ENCODE results near the gene RBMS1. TPM values are rescaled to one million over a fixed set of nuclear protein-coding genes. Genes with fewer than 3 reads are reported as not detected.

Gene RBMS1
- total RNA-seq, 1 donor from 2014 or later: 9.3 TPM

GRCh38 chr2:160417745-160418397, 75.7 kb downstream of the RBMS1 start:
- DNase-seq (ENCODE audit: low spot score): no peak
- no peak for ATAC-seq

DNA sequence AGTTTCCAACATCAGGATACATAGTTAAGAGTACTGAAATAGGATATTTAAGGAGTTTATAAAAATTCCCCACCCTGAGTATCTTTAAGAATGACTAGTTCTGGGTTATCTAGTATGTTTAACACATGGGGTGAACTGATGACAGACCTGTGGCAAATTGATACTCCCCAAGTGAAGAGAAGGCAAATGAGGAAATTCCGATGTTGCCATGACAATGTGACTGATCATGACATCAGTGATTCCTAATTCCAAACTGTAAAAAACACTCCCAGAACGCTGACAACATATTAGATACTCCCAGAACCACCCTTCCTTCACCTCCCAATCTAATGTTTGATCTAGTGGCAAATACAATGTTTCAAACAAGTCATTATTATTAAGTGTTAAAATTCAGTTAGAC, 77.6 kb downstream of the RBMS1 start:
- DNase-seq (ENCODE audit: low spot score) (no peak), ATAC-seq (no peak)

DNA sequence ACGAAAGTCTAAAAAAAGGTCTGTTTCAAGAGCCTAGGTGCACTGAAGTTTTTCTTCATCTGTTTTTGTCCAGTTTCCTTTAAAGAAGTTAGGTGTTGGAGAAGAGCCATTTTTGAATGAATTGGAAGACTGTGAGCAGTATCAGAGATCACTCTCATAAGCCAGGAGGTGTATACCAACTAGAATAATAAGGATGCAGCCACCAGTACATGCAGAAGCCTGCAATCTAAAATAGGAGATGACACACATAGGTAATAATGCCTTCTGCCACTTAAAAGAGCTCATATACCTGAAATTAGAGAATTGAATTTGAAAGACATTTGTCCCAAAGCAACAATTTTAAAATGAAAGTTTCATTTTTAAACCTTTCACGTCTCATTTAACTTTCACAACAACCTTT, 81.7 kb downstream of the RBMS1 start:
- DNase-seq (ENCODE audit: low spot score) (no peak), ATAC-seq (no peak)

- DNase-seq (ENCODE audit: low spot score): no peak
- peak; percentile 23 for ATAC-seq
These were observed 82.4 kb downstream of the RBMS1 start for GRCh38 chr2:160411167-160411566.

- ATAC-seq (no peak), DNase-seq (ENCODE audit: low spot score) (no peak)
These were observed 84.1 kb downstream of the RBMS1 start for GRCh38 chr2:160409480-160409879.

DNA sequence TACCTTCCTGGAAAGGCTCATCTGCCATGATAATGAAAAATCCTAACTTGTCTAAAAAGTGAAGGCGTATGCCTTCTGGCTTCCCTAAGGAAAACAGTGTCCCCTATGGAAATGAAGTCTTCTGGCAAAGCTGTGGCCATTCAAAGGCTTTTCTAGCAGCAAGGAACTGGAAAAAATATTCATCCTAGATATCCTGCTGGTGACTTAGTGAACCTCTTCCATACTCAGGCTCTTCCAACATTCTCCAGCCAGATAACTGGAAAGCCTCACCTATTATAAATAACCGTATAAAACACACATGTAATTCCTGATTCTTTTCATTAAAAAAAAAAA, 84.7 kb downstream of the RBMS1 start:
- no peak for DNase-seq (ENCODE audit: low spot score)
- no peak for ATAC-seq

- DNase-seq (ENCODE audit: low spot score) (no peak), ATAC-seq (no peak)
These were observed 85.2 kb downstream of the RBMS1 start for GRCh38 chr2:160408173-160408958.

GRCh38 chr2:160407393-160408172, 86.0 kb downstream of the RBMS1 start:
- ATAC-seq: peak; percentile 84
- peak; percentile 65 for DNase-seq (ENCODE audit: low spot score)

GRCh38 chr2:160406591-160407392, 86.8 kb downstream of the RBMS1 start:
- DNase-seq (ENCODE audit: low spot score) (no peak), ATAC-seq (peak; percentile 65)

DNA sequence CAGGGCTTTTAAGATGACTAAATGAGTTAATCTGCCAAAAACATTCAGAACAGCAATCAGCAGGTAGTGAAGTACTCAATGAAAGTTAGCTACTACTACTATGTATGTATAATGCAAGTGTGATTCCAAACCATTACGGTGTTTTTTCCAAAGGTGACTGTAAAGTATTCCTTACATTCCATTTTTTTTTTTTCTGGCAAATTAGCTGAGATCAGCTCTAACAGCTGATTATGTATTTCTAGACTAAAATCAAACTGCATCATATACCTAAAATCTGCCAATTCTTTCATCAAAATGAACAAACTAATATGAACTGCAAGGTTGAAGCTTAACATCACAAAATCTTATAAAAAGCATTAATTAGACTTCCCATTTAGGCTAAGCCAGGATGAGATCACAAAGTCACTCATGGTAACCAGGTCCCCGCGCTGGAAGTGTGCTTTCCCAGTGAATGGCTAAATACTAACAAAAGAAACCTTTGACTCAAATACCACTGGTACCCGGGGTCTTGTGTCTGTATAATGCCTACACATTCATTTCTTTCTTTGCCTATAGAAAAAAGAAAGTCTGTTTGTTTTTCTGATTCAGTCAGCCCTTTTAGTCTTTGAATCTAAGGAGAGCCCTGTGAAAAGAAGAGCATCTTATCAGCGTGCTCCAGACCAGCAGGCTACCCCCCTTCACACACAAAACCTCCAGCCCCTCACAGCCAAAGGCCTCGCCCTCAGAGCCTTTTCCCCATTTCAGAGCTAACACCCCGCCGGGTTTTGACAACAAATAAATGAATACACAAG, 88.3 kb downstream of the RBMS1 start:
- no peak for DNase-seq (ENCODE audit: low spot score)
- ATAC-seq: no peak

DNA sequence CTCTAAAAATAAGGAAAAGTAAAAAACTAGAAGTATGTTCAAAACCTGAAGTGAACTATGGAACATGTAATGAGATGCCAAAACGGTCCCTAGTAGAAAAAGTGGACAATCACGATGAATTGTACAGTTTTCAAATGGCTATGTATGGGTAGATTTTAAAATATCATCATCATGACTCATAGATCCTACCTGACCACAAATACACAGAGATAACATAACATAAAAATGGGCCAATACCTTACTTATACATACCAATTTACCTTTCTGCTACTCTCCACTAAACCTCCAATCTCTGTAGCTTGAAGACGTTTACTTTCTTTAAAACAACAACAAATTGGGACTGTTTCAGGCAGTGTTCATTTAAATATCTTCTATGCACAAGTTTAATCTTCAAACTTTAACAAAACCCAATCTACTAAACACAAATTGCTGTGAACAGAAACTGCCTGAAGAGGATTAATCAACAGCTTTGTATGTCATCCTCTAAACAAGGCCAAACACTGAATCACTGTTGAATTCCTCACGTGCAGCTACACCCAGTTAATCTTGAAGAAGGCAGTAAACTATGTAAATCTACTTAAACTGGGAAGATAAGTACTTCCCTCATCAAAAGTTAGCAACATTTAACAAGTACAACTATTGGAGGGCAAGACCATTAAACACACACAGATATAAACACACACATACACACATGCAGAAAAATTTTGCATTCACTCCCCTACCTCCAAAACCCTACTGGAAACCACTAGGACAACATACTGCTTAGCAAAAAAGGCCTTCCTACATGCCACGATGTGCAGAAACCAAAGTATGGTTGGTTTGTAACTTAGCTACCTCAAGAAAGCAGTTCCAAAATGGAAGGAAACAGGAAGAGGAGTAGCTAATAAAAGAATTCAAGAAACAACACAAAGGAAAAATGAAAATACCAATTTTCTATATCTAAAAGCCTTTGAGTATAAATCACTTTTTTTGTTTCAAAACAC, 90.3 kb downstream of the RBMS1 start:
- no peak for DNase-seq (ENCODE audit: low spot score)
- ATAC-seq: no peak

DNA sequence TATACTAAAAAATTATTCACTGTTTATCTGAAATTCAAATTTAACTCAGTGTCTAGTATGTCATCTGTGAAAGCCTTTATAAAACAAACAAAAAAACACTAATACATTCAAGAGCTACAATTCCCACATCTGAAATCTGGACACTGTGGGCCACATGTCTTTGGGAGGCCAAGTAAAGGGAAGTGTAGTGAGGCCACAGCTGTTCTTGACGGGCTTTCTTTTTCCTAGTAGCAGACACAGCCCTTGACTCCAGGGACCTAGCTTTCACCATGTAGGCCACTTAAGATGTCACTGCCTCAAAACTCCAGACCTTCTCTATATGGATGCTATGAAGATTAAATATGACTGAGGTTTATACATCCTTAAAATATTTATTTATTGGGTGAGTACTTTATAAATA, 91.1 kb downstream of the RBMS1 start:
- ATAC-seq (no peak), DNase-seq (ENCODE audit: low spot score) (no peak)

- ATAC-seq (no peak), DNase-seq (ENCODE audit: low spot score) (no peak)
These were observed 91.7 kb downstream of the RBMS1 start for GRCh38 chr2:160401895-160402294.

DNA sequence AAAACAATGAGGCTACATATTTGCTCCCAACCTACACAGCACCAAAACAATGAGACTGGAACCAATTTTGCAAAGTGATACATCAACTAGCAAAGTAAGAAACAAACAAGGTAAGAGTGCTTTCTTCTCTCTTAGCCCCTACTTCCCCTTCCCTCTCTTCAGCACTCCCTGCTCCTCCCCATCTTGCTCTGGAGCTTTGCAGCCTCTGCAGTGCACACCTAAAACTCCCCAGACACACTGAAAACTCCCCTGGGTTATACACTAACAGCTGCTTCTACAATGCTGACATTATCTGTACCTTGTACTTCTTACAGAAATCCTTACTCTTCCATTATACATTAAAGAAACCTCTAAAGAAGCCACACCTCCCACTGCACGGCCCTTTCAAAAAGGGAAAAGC, 93.7 kb downstream of the RBMS1 start:
- ATAC-seq: no peak
- DNase-seq (ENCODE audit: low spot score): no peak

GRCh38 chr2:160397530-160397865, 96.1 kb downstream of the RBMS1 start:
- ATAC-seq (no peak), DNase-seq (ENCODE audit: low spot score) (no peak)

GRCh38 chr2:160394153-160394552, 99.5 kb downstream of the RBMS1 start:
- no peak for ATAC-seq

GRCh38 chr2:160392201-160392600, 101.4 kb downstream of the RBMS1 start:
- DNase-seq (ENCODE audit: low spot score) (no peak), ATAC-seq (no peak)

More at GRCh38 chr2:160394153-160394552, 99.5 kb downstream of the RBMS1 start:
- DNase-seq (ENCODE audit: low spot score): no peak

GRCh38 chr2:160390544-160391455, 102.8 kb downstream of the RBMS1 start:
- DNase-seq (ENCODE audit: low spot score): no peak
- no peak for ATAC-seq
